Activated naive CD8-positive, alpha-beta T cell treated with anti-CD3 and anti-CD28 coated beads for 36 hours (primary cell): Measurements from ENCODE around the gene WDR83. TPM values are rescaled to one million over a fixed set of nuclear protein-coding genes. Genes with fewer than 3 reads are reported as not detected.
"Not testable (repeated sequence)": the region's sequence is repeated elsewhere in the genome, so short reads cannot be mapped to it uniquely, and the experiment has no call there.

Experiments
- DNase-seq: peaks from one replicate; pipeline ENCODE4 v3.0.0; 2021
- H3K27ac Mint-ChIP-seq: one replicate; pipeline ENCODE4 v1.8.0; 2022; ENCODE audit warnings: mild to moderate bottlenecking, moderate library complexity, mixed read lengths
- H3K27me3 Mint-ChIP-seq: one replicate; pipeline ENCODE4 v1.8.0; 2022; ENCODE audit warnings: mild to moderate bottlenecking, mixed read lengths
- H3K36me3 Mint-ChIP-seq: one replicate; pipeline ENCODE4 v1.8.0; 2021; ENCODE audit warnings: mild to moderate bottlenecking, mixed read lengths
- H3K4me1 Mint-ChIP-seq: one replicate; pipeline ENCODE4 v1.8.0; 2021; ENCODE audit warnings: mixed read lengths
- H3K4me3 Mint-ChIP-seq: one replicate; pipeline ENCODE4 v1.8.0; 2022; ENCODE audit warnings: mild to moderate bottlenecking, moderate library complexity, mixed read lengths
- H3K9me3 Mint-ChIP-seq: one replicate; pipeline ENCODE4 v1.8.0; 2022; ENCODE audit warnings: mixed read lengths
- total RNA-seq, 2 experiments: library from RNA; stranded (reverse); gene quantifications; one replicate each; pipeline ENCODE4 v1.2.3, GENCODE V29; 2021

Gene WDR83
- total RNA-seq, 2 experiments from 2014 or later, result 25.7 to 26.8 TPM

DNA sequence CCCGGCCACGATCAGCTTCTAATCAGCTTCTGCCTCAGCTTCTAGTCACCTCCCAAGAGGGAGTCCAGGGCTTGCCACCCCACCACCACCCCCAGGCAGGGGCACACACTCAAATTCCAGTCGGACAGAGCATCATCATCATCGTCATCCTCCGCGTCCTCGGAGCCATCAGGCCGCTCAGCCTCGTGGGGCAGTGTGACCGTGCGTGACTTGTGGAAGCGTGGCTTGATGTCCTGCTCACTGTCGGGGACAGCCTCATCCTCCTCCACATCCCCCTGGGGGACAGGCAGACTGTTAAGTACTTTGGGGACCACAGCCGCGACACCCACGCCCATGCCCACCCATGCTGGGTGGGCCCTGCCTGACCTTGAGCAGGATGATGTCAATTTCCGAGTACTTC, 44.6 kb downstream of the WDR83 start:
- peaks cover 27% of the 10 kb centered on the region for H3K36me3 Mint-ChIP-seq
- H3K9me3 Mint-ChIP-seq, result no peaks in the 10 kb centered on the region
- H3K27me3 Mint-ChIP-seq, result no peaks in the 10 kb centered on the region
- no peaks in the 10 kb centered on the region for H3K4me1 Mint-ChIP-seq
- no peak for DNase-seq
- H3K27ac Mint-ChIP-seq, result no peak overlapping the region
- no peak overlapping the region for H3K4me3 Mint-ChIP-seq

DNA sequence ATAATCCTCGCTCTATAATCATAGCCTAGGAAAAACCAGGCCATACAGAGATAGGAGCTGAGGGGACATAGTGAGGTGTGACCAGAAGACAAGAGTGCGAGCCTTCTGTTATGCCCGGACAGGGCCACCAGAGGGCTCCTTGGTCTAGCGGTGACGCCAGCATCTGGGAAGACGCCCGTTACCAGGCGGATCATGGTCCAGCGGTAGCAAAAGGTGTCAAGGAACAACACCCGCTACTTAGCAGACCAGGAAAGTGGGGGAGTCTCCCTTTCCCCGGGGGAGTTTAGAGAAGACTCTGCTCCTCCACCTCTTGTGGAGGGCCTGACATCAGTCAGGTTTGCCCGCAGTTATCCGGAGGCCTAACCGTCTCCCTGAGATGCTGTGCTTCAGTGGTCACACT, 45.5 kb downstream of the WDR83 start:
- H3K4me3 Mint-ChIP-seq, H3K4me1 Mint-ChIP-seq, H3K27ac Mint-ChIP-seq, H3K9me3 Mint-ChIP-seq, H3K27me3 Mint-ChIP-seq, DNase-seq: not testable (repeated sequence)
- peaks cover 26% of the 10 kb centered on the region for H3K36me3 Mint-ChIP-seq

- peaks cover 28% of the 10 kb centered on the region for H3K36me3 Mint-ChIP-seq
- not testable (repeated sequence) for H3K4me1 Mint-ChIP-seq, H3K27ac Mint-ChIP-seq, DNase-seq, H3K9me3 Mint-ChIP-seq, H3K27me3 Mint-ChIP-seq, H3K4me3 Mint-ChIP-seq
These were observed 46.7 kb downstream of the WDR83 start for GRCh38 chr19:12713304-12713703.

GRCh38 chr19:12715102-12715501, 48.5 kb downstream of the WDR83 start:
- H3K27me3 Mint-ChIP-seq, result no peaks in the 10 kb centered on the region
- H3K9me3 Mint-ChIP-seq, result no peaks in the 10 kb centered on the region
- no peak for DNase-seq
- no peak overlapping the region for H3K27ac Mint-ChIP-seq
- no peak overlapping the region for H3K4me3 Mint-ChIP-seq
- H3K36me3 Mint-ChIP-seq, result peaks cover 34% of the 10 kb centered on the region
- H3K4me1 Mint-ChIP-seq, result peaks cover 18% of the 10 kb centered on the region

- DNase-seq, result no peak
- peaks cover 34% of the 10 kb centered on the region for H3K36me3 Mint-ChIP-seq
- no peaks in the 10 kb centered on the region for H3K27me3 Mint-ChIP-seq
- H3K4me1 Mint-ChIP-seq, result peaks cover 24% of the 10 kb centered on the region
- no peak overlapping the region for H3K27ac Mint-ChIP-seq
- H3K9me3 Mint-ChIP-seq, result no peaks in the 10 kb centered on the region
- H3K4me3 Mint-ChIP-seq, result no peak overlapping the region
These were observed 49.3 kb downstream of the WDR83 start for GRCh38 chr19:12715929-12716328.

GRCh38 chr19:12720296-12720695, 53.7 kb downstream of the WDR83 start:
- H3K4me1 Mint-ChIP-seq, result peaks cover 34% of the 10 kb centered on the region
- DNase-seq, result no peak
- H3K36me3 Mint-ChIP-seq, result peaks cover 48% of the 10 kb centered on the region
- H3K9me3 Mint-ChIP-seq, result no peaks in the 10 kb centered on the region
- H3K27ac Mint-ChIP-seq, result peak overlapping the region; percentile 52
- no peaks in the 10 kb centered on the region for H3K27me3 Mint-ChIP-seq
- H3K4me3 Mint-ChIP-seq, result peak overlapping the region; percentile 83

DNA sequence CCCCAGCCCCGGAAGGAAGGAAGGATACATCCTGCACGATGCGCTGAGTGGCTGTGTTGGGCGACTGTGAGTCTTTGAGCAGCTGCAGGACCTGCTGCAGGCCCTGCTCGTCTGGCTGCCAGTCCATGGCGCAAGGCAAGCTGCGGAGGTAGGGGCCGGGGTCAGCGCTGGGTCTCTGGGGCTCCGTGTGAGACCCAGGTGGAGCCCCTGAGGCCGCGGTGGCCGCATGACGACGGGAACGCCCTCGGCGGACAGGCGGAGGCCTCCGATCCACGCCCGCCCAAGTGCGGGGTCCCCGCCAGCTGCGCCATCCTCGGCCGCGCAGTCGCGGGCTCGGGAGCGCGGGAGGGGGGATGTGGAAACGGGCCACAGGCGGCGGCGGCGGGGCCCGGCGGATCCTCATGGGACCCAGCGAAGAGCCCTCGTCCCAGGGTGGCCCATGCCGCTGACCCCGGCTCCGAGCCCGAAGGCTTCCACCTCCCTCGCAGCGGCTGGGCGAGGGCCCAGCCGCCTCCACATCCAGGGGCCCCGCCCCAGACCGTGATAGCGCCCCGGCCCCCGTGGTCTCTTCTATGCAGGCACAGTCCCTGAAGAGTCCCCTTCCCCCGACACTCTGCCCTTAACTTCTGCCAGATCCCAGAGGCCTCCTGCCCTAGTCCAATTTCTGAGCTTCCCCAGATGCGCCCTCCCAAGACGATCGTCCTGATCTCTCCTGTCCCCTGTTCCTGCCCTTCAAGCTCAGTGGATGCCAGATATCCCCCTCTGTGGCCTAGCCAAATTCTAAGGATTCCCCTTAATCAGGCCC, 54.4 kb downstream of the WDR83 start:
- peak overlapping the region; percentile 89 for H3K4me3 Mint-ChIP-seq
- H3K27ac Mint-ChIP-seq, result peak overlapping the region; percentile 87
- H3K36me3 Mint-ChIP-seq, result peaks cover 46% of the 10 kb centered on the region
- peaks cover 34% of the 10 kb centered on the region for H3K4me1 Mint-ChIP-seq
- DNase-seq, result no peak
- no peaks in the 10 kb centered on the region for H3K9me3 Mint-ChIP-seq
- no peaks in the 10 kb centered on the region for H3K27me3 Mint-ChIP-seq

- Mint-ChIP-seq H3K4me3 (peak overlapping the region; percentile 92), H3K36me3 (peaks cover 43% of the 10 kb centered on the region), H3K9me3 (no peaks in the 10 kb centered on the region), H3K4me1 (peaks cover 33% of the 10 kb centered on the region), H3K27me3 (no peaks in the 10 kb centered on the region), H3K27ac (peak overlapping the region; percentile 93)
- peak; percentile 67 for DNase-seq
These were observed 55.3 kb downstream of the WDR83 start for GRCh38 chr19:12721656-12722565.

GRCh38 chr19:12722566-12723380, 56.2 kb downstream of the WDR83 start:
- Mint-ChIP-seq H3K27ac (peak overlapping the region; percentile 93), H3K9me3 (no peaks in the 10 kb centered on the region), H3K4me3 (peak overlapping the region; percentile 92), H3K27me3 (no peaks in the 10 kb centered on the region), H3K4me1 (peaks cover 31% of the 10 kb centered on the region), H3K36me3 (peaks cover 45% of the 10 kb centered on the region)
- DNase-seq, result peak; percentile 92

DNA sequence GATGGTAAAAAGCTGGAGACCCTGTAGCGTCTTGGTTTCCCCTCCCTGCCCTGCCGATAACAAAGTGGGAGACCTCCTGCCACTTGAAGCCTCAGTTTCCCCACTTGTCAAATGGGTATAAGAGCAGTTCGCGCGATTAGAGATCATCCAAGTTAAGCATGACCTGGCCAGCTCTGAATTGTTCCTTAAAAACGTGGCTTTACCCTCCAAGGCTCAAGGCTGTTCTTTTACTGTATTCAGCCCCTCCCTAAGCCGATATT, 56.7 kb downstream of the WDR83 start:
- Mint-ChIP-seq H3K4me3 (peak overlapping the region; percentile 92), H3K27me3 (no peaks in the 10 kb centered on the region), H3K27ac (peak overlapping the region; percentile 93), H3K36me3 (peaks cover 47% of the 10 kb centered on the region), H3K9me3 (no peaks in the 10 kb centered on the region), H3K4me1 (peaks cover 30% of the 10 kb centered on the region)
- no peak for DNase-seq

- H3K27ac Mint-ChIP-seq, result peak within 1 kb of the TSS; percentile 93
- H3K36me3 Mint-ChIP-seq, result peaks cover 45% of the 10 kb centered on the region
- H3K4me3 Mint-ChIP-seq, result peak within 1 kb of the TSS; percentile 92
- no peaks in the 10 kb centered on the region for H3K9me3 Mint-ChIP-seq
- H3K4me1 Mint-ChIP-seq, result peaks cover 25% of the 10 kb centered on the region
- DNase-seq, result peak; percentile 78
- H3K27me3 Mint-ChIP-seq, result no peaks in the 10 kb centered on the region
These were observed 57.2 kb downstream of the WDR83 start, which contains the start of gene TNPO2 for GRCh38 chr19:12723641-12724426. TSS of gene TNPO2 (minus strand) at chr19:12723932. CDS start at chr19:12720977, 2,955 bp downstream.
